Thymus (tissue), 11 donors: ENCODE measurements around the gene ZNF165. TPM values are rescaled to one million over a fixed set of nuclear protein-coding genes. Genes with fewer than 3 reads are reported as not detected.

Experiments used
- DNase-seq, 9 donors: peaks; one replicate each; pipeline ENCODE4 v3.0.0-alpha.2; 2013; ENCODE audit warnings: low spot score in 9 of 9, low read depth in 6 of 9, missing footprints in 1 of 9
- H3K27ac ChIP-seq, 2 donors: one replicate each; pipeline ENCODE4 v1.5.1; 2013; ENCODE audit warnings: control low read depth in 1 of 2, low read depth in 1 of 2, low read length in 1 of 2, mild to moderate bottlenecking in 1 of 2, moderate library complexity in 1 of 2
- H3K27me3 ChIP-seq, 2 donors: one replicate each; pipeline ENCODE4 v1.5.1; 2013; ENCODE audit warnings: low read length in 1 of 2; ENCODE audit not compliant: control insufficient read depth in 2 of 2, insufficient read depth in 1 of 2
- H3K36me3 ChIP-seq, 2 donors: one replicate each; pipeline ENCODE4 v1.5.1; 2013; ENCODE audit warnings: low read length in 1 of 2, mild to moderate bottlenecking in 1 of 2, moderate library complexity in 1 of 2; ENCODE audit not compliant: control insufficient read depth in 2 of 2, insufficient read depth in 2 of 2
- H3K4me1 ChIP-seq, 2 donors: one replicate each; pipeline ENCODE4 v1.5.1; 2013; ENCODE audit warnings: low read length in 2 of 2; ENCODE audit not compliant: control insufficient read depth in 2 of 2, insufficient read depth in 2 of 2
- H3K4me3 ChIP-seq, 2 donors: one replicate each; pipeline ENCODE4 v1.5.1; 2013; ENCODE audit warnings: low read length in 2 of 2, control low read depth in 1 of 2, mild to moderate bottlenecking in 1 of 2
- H3K9me3 ChIP-seq, 2 donors: one replicate each; pipeline ENCODE4 v1.5.1; 2013; ENCODE audit warnings: low read length in 1 of 2, mild to moderate bottlenecking in 1 of 2; ENCODE audit not compliant: control insufficient read depth in 2 of 2, insufficient read depth in 1 of 2
- WGBS: extraction: QIAGEN DNeasy Blood & Tissue Kit; methylation state at CpG from one replicate; pipeline ENCODE4 v1.1.7; 2013; 5-methylcytosine and 5-hydroxymethylcytosine counted together
- polyA plus RNA-seq: library from polyadenylated mRNA; stranded (reverse); fragments of 200-250 nt; gene quantifications from one replicate; pipeline ENCODE4 v1.2.3, GENCODE V29; 2013
- total RNA-seq: library from RNA; stranded (reverse); fragments of 120-200 nt; gene quantifications from one replicate; pipeline ENCODE4 v1.2.4, GENCODE V29; 2013
- donor health status: healthy.

The ZNF165 gene
- total and polyA plus RNA-seq, 2 donors: 0.99 to 1.6 TPM

DNA sequence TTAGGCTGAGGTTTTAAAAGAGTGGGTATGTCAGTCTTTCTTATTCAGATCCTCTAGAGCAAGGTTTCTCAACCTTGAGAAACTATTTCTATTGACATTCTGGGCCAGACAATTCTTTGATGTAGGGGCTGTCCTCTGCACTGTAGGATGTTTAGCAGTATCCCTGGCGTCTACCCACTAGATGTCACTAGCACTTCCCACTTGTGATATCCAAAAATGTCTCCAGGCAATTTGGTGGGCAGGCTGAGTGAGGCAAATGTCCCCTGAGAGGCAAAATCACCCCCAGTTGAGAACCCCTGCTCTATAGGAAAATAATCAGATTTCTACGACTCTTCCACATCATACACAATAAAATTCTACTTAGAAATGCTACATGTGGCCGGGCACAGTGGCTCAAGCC is 53.6 kb downstream of the ZNF165 start:
- peaks cover 8 to 11% of the 10 kb centered on the region in 2 donors for H3K4me1 ChIP-seq
- WGBS: 70% methylated on average over 3 of the region's 3 CpGs
- H3K27ac ChIP-seq: no peak overlapping the region
- H3K27me3 ChIP-seq: no peaks in the 10 kb centered on the region
- peak in 2 of 9 donors; percentile 22 to 43 for DNase-seq
- no peak overlapping the region for H3K4me3 ChIP-seq
- no peaks in the 10 kb centered on the region for H3K9me3 ChIP-seq
- H3K36me3 ChIP-seq: peaks cover 4 to 10% of the 10 kb centered on the region in 2 donors

DNA sequence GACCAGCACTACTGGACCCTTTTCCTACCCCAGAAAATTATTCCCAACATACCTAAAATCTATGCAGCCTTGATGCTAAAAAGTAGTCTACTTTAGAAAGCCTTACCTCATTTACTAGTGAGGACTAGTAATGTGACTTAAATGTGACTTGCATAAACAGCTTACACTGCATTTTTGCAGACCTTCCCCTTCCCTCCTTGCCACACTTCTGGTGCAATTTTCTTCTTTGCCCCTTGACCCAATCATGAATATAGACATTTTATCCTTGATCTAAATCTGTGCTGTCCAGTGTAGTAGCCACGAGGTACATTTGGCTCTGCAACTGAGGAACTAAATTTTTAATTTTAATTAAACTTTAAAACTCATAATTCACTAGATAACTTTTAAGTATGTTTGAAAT is 54.3 kb downstream of the ZNF165 start:
- peak in 1 of 9 donors; percentile 5 for DNase-seq
- no peaks in the 10 kb centered on the region for H3K27me3 ChIP-seq
- H3K9me3 ChIP-seq: no peaks in the 10 kb centered on the region
- 89% methylated on average over 1 of the region's 1 CpG for WGBS
- peak overlapping the region in 1 of 2 donors; percentile 33 for H3K27ac ChIP-seq
- H3K36me3 ChIP-seq: peaks cover 4 to 10% of the 10 kb centered on the region in 2 donors
- H3K4me3 ChIP-seq: no peak overlapping the region
- H3K4me1 ChIP-seq: peaks cover 8 to 11% of the 10 kb centered on the region in 2 donors

DNA sequence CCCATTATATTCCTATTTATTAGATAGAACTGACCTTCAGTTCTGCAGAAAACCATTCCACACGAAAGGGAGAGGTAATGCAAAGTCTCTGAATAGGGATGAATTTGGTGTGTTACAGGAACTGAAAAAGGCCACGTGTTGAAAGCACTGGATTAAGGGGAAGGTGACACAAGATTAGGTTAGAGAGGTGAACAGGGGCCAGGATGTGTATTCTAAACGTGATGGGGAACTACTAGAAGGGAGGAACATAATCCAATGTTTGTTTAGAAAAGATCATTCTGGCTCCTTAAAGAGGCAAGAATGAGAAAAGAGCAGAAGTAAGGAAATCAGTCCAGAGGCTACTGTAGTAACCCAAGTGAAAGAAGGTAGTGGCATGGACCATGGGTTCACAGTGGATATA is 55.0 kb downstream of the ZNF165 start:
- DNase-seq: peak in 2 of 9 donors; percentile 5 to 15
- no peak overlapping the region for H3K27ac ChIP-seq

DNA sequence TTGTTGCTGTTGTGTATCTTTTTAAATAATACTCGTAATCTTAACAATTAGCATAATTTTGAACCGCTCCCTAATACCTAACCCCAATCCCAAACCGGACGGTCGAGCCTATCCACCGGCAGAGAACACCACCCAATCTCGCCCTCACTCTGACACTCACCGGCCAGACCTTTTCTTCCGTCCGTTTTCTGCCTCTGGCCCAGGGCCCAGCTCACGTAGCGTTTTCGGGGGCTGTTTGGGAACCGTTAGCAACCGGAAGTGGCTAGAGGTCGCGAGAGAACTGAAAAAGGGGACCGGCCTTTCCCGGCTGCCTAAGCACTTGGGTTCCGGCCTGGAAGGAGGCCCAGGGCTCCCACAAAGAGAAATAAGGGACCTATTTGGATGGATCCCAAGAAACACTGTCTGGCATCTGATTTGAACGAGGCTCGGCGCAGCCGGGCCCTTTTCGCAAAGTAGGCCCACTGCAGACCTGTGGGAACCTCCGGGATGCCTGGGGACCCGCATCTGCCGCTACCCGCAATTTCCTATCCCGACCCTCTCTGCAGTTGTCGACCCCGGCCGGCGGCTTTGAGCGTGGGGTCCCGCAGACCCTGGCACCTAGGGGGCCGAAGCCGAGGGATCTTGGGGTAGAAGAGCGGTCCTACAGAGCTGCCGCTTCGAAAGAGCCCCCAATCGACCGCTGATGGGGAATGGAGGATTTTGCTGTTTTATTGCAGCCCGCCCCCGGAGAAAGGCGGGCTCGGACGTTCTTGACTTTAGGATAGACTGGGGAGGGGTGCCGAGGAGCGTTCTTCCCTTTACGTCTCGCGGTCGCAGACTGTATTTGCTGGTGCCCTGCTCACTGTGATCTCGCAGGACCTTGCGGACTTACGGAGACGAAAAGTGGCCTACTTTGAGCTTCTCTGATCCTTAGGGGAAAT is 56.5 kb downstream of the ZNF165 start:
- H3K27ac ChIP-seq: peak overlapping the region; percentile 90 to 91
- H3K27me3 ChIP-seq: no peaks in the 10 kb centered on the region
- H3K4me3 ChIP-seq: peak overlapping the region; percentile 64 to 82
- H3K36me3 ChIP-seq: peaks cover 0 to 4% of the 10 kb centered on the region in 2 donors
- WGBS: under 1% methylated on average over 58 of the region's 58 CpGs
- H3K9me3 ChIP-seq: no peaks in the 10 kb centered on the region
- peaks cover 11 to 13% of the 10 kb centered on the region in 2 donors for H3K4me1 ChIP-seq
- peak in 8 of 9 donors; percentile 67 to 89 (median 75) for DNase-seq

More for the DNA sequence above, 55.0 kb downstream of the ZNF165 start:
- 46% methylated on average over 3 of the region's 3 CpGs for WGBS
- H3K9me3 ChIP-seq: no peaks in the 10 kb centered on the region
- peaks cover 3 to 7% of the 10 kb centered on the region in 2 donors for H3K36me3 ChIP-seq
- peak overlapping the region in 1 of 2 donors; percentile 82 for H3K4me3 ChIP-seq
- H3K27me3 ChIP-seq: no peaks in the 10 kb centered on the region
- peaks cover 8 to 11% of the 10 kb centered on the region in 2 donors for H3K4me1 ChIP-seq

DNA sequence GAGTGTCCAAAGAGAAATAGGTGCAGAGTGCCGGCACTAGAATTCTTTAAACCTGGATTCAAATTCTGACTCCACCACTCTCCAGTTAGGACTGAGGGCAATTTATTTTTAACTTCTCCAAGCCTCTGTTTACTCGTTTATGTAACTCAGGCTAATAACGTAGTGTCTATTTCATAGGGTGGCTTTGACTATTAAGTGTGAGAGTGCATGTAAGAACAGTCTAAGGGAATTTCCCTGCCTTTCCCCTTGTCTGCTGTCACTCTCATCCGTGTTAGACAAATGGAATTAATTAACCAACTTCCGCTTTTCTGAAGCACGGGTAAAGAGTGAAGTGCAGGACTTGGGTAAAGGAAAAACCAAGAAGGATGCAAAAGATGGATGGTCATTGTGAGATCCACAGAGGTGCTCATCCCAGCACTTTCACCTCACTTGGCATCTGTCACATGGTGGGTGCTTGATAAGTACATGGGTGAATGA is 57.2 kb downstream of the ZNF165 start:
- peak in 3 of 9 donors; percentile 20 to 58 (median 43) for DNase-seq
- Histone ChIP-seq H3K9me3 (no peaks in the 10 kb centered on the region), H3K4me1 (peaks cover 11 to 15% of the 10 kb centered on the region in 2 donors), H3K27me3 (no peaks in the 10 kb centered on the region), H3K27ac (peak overlapping the region; percentile 90 to 91), H3K36me3 (peaks cover 0 to 4% of the 10 kb centered on the region in 2 donors), H3K4me3 (peak overlapping the region; percentile 64 to 82)
- WGBS: under 1% methylated on average over 6 of the region's 6 CpGs

Other genes starting within 250 kb of the ZNF165 start
- not detected for gene OR2B2, start 168.2 kb upstream of the ZNF165 start, total RNA-seq
- gene OR2B2, start 168.2 kb upstream of the ZNF165 start, polyA plus RNA-seq: not detected
- gene OR2B6, start 123.3 kb upstream of the ZNF165 start, total RNA-seq: 0.19 TPM
- 0.87 TPM for gene OR2B6, start 123.3 kb upstream of the ZNF165 start, polyA plus RNA-seq
- gene ZSCAN16, start 44.0 kb downstream of the ZNF165 start, total RNA-seq: 8.5 TPM
- 15.4 TPM for gene ZSCAN16, start 44.0 kb downstream of the ZNF165 start, polyA plus RNA-seq
- gene ZKSCAN8, start 61.3 kb downstream of the ZNF165 start, total RNA-seq: 10.4 TPM
- 5.3 TPM for gene ZKSCAN8, start 61.3 kb downstream of the ZNF165 start, polyA plus RNA-seq
- 7.3 TPM for gene ZSCAN9, start 144.7 kb downstream of the ZNF165 start, total RNA-seq
- gene ZSCAN9, start 144.7 kb downstream of the ZNF165 start, polyA plus RNA-seq: 9.7 TPM
- 9.9 TPM for gene ZKSCAN4, start 171.7 kb downstream of the ZNF165 start, total RNA-seq
- gene ZKSCAN4, start 171.7 kb downstream of the ZNF165 start, polyA plus RNA-seq: 8.6 TPM
- gene NKAPL, start 178.7 kb downstream of the ZNF165 start, total RNA-seq: 0.52 TPM
- gene NKAPL, start 178.7 kb downstream of the ZNF165 start, polyA plus RNA-seq: 1.5 TPM
- gene ZSCAN26, start 186.6 kb downstream of the ZNF165 start, total RNA-seq: 15.0 TPM
- gene ZSCAN26, start 186.6 kb downstream of the ZNF165 start, polyA plus RNA-seq: 18.2 TPM
- gene PGBD1, start 201.0 kb downstream of the ZNF165 start, total RNA-seq: 3.2 TPM
- gene PGBD1, start 201.0 kb downstream of the ZNF165 start, polyA plus RNA-seq: 4.5 TPM